ENCODE results near the gene MMP12. TPM values are rescaled to one million over a fixed set of nuclear protein-coding genes. Genes with fewer than 3 reads are reported as not detected.
"Not testable (repeated sequence)": the region's sequence is repeated elsewhere in the genome, so short reads cannot be mapped to it uniquely, and the experiment has no call there.

MMP12 gene
- total RNA-seq, 5 donors from 2014 or later (not counting 1 experiment from before 2014, with no cell fraction given): not detected

- ChIA-PET CTCF (no interaction called here), POLR2A (interaction anchor here in 1 of 2 donors (0.7 kb wide), 1 partner anchor 726 kb away, joined by 3 read pairs; no protein-coding TSS in a partner anchor)
- Histone ChIP-seq H3K9me3 (no peaks in the 10 kb centered on the region), H3K27me3 (replicated peaks in 1 of 2; ENCODE audit: control insufficient read depth in 2 of 2, extremely low read depth in 1 of 2, insufficient read depth in 2 of 2, low read length in 1 of 2) (peaks cover 0 to 4% of the 10 kb centered on the region in 2 experiments), H3K27ac (ENCODE audit: low read length) (no peak overlapping the region), H3K36me3 (ENCODE audit: control insufficient read depth in 2 of 2, extremely low read depth in 1 of 2, insufficient read depth in 1 of 2, low read length in 1 of 2) (no peaks in the 10 kb centered on the region), H3K4me3 (ENCODE audit: control insufficient read depth in 1 of 2, extremely low read depth in 1 of 2, low read length in 1 of 2) (no peak overlapping the region), H3K4me1 (ENCODE audit: control insufficient read depth in 1 of 2, extremely low read depth in 1 of 2, insufficient read depth in 2 of 2, low read length in 2 of 2) (no peaks in the 10 kb centered on the region)
- Mint-ChIP-seq H3K27me3 (peaks cover 0 to 7% of the 10 kb centered on the region in 2 donors), H3K9me3 (no peaks in the 10 kb centered on the region), H3K27ac (no peak overlapping the region), H3K36me3 (no peaks in the 10 kb centered on the region), H3K4me1 (no peaks in the 10 kb centered on the region), H3K4me3 (no peak overlapping the region)
- 60% methylated on average over 1 of the region's 3 CpGs for WGBS (ENCODE audit: insufficient coverage)
- no peak for DNase-seq
- no peak for ATAC-seq (replicated peaks in 1 of 4)
These were observed 8.4 kb upstream of the MMP12 start for GRCh38 chr11:102883141-102883540.

DNA sequence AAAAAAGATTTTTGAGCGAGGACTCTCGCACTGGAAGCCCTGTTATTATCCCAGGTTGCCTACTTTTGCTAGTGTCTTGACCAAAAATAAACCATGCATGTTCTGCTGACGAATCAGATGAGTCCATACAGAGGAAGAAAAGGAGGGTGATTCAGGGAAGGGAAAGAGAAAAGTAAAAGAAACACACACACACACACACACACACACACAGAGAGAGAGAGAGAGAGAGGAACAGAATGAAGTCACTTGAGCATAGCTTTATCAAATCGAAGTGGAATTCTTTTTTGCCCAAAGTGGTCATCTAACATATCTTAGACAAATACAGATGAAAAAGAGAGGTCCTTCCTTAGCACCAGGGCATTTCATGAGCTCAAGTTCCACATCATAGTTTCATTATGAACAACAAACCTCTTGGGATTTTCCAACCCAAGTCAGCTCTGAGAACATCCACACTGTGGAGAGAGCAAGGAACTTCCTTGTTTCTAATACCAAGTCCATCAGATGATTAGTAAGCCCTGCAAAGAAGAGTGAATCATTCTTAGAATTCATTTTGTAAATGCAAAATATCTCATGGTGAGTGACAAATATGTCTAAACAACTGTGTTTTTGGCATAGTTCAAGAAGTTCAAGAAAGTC lies 7.7 kb upstream of the MMP12 start:
- no peaks in the 10 kb centered on the region for H3K4me1 Mint-ChIP-seq
- ChIA-PET CTCF (no interaction called here), POLR2A (interaction anchor here in 1 of 2 donors (0.7 kb wide), 1 partner anchor 726 kb away, joined by 3 read pairs; no protein-coding TSS in a partner anchor)
- Histone ChIP-seq H3K4me3 (ENCODE audit: control insufficient read depth in 1 of 2, extremely low read depth in 1 of 2, low read length in 1 of 2) (no peak overlapping the region), H3K27me3 (replicated peaks in 1 of 2; ENCODE audit: control insufficient read depth in 2 of 2, extremely low read depth in 1 of 2, insufficient read depth in 2 of 2, low read length in 1 of 2) (peaks cover 0 to 4% of the 10 kb centered on the region in 2 experiments), H3K27ac (ENCODE audit: low read length) (no peak overlapping the region), H3K4me1 (ENCODE audit: control insufficient read depth in 1 of 2, extremely low read depth in 1 of 2, insufficient read depth in 2 of 2, low read length in 2 of 2) (no peaks in the 10 kb centered on the region), H3K36me3 (ENCODE audit: control insufficient read depth in 2 of 2, extremely low read depth in 1 of 2, insufficient read depth in 1 of 2, low read length in 1 of 2) (no peaks in the 10 kb centered on the region), H3K9me3 (no peaks in the 10 kb centered on the region)
- DNase-seq (no peak), ATAC-seq (replicated peaks in 1 of 4) (no peak)
- no peak overlapping the region for H3K27ac Mint-ChIP-seq
- WGBS (ENCODE audit: insufficient coverage): no CpG with 5 or more reads among the region's 4 CpGs
- no peaks in the 10 kb centered on the region for H3K9me3 Mint-ChIP-seq
- no peaks in the 10 kb centered on the region for H3K36me3 Mint-ChIP-seq
- H3K4me3 Mint-ChIP-seq: no peak overlapping the region
- peaks cover 0 to 13% of the 10 kb centered on the region in 2 donors for H3K27me3 Mint-ChIP-seq

DNA sequence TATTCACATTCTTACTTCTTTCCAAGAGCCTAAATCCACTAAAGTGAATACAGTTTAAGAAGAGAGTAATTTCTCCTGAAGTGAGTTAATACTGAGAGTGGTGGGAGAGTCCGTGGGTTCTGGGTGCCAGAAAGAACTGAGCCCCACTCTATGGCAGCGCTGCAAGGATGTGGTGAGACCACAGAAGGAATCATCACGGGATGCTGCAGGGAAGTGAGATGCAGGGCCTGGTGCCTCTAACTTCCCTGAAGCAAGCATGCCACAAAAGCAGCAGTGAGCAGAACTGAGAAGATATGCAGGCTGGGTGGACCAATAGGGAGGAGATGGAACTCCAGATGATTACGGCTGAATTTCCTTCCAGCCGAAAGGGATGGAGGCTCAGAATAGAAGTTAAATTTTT lies 5.0 kb upstream of the MMP12 start:
- Mint-ChIP-seq H3K27ac (no peak overlapping the region), H3K9me3 (no peaks in the 10 kb centered on the region), H3K27me3 (peaks cover 0 to 13% of the 10 kb centered on the region in 2 donors), H3K36me3 (no peaks in the 10 kb centered on the region), H3K4me3 (no peak overlapping the region), H3K4me1 (no peaks in the 10 kb centered on the region)
- ChIA-PET CTCF (no interaction called here), POLR2A (no interaction called here)
- DNase-seq: no peak
- H3K27ac ChIP-seq (ENCODE audit: low read length): no peak overlapping the region
- H3K4me3 ChIP-seq (ENCODE audit: control insufficient read depth in 1 of 2, extremely low read depth in 1 of 2, low read length in 1 of 2): no peak overlapping the region
- peaks cover 0 to 2% of the 10 kb centered on the region in 2 experiments for H3K27me3 ChIP-seq (replicated peaks in 1 of 2; ENCODE audit: control insufficient read depth in 2 of 2, extremely low read depth in 1 of 2, insufficient read depth in 2 of 2, low read length in 1 of 2)
- H3K36me3 ChIP-seq (ENCODE audit: control insufficient read depth in 2 of 2, extremely low read depth in 1 of 2, insufficient read depth in 1 of 2, low read length in 1 of 2): no peaks in the 10 kb centered on the region
- H3K4me1 ChIP-seq (ENCODE audit: control insufficient read depth in 1 of 2, extremely low read depth in 1 of 2, insufficient read depth in 2 of 2, low read length in 2 of 2): no peaks in the 10 kb centered on the region
- no peaks in the 10 kb centered on the region for H3K9me3 ChIP-seq
- ATAC-seq (replicated peaks in 1 of 4): no peak
- WGBS (ENCODE audit: insufficient coverage): 48% methylated on average over 5 of the region's 5 CpGs

- no peak overlapping the region for H3K27ac ChIP-seq (ENCODE audit: low read length)
- WGBS (ENCODE audit: insufficient coverage): 84% methylated on average over 2 of the region's 2 CpGs
- Mint-ChIP-seq H3K27me3 (peaks cover 0 to 13% of the 10 kb centered on the region in 2 donors), H3K27ac (no peak overlapping the region), H3K4me1 (no peaks in the 10 kb centered on the region), H3K36me3 (no peaks in the 10 kb centered on the region), H3K9me3 (no peaks in the 10 kb centered on the region), H3K4me3 (no peak overlapping the region)
- no peaks in the 10 kb centered on the region for H3K4me1 ChIP-seq (ENCODE audit: control insufficient read depth in 1 of 2, extremely low read depth in 1 of 2, insufficient read depth in 2 of 2, low read length in 2 of 2)
- no peak for DNase-seq
- ATAC-seq (replicated peaks in 1 of 4): no peak
- no peak overlapping the region for H3K4me3 ChIP-seq (ENCODE audit: control insufficient read depth in 1 of 2, extremely low read depth in 1 of 2, low read length in 1 of 2)
- ChIA-PET CTCF (no interaction called here), POLR2A (no interaction called here)
- no peaks in the 10 kb centered on the region for H3K9me3 ChIP-seq
- peaks cover 0 to 2% of the 10 kb centered on the region in 2 experiments for H3K27me3 ChIP-seq (replicated peaks in 1 of 2; ENCODE audit: control insufficient read depth in 2 of 2, extremely low read depth in 1 of 2, insufficient read depth in 2 of 2, low read length in 1 of 2)
- no peaks in the 10 kb centered on the region for H3K36me3 ChIP-seq (ENCODE audit: control insufficient read depth in 2 of 2, extremely low read depth in 1 of 2, insufficient read depth in 1 of 2, low read length in 1 of 2)
These were observed 3.8 kb upstream of the MMP12 start for GRCh38 chr11:102878595-102878994.

- H3K9me3 ChIP-seq; H3K4me1 ChIP-seq (ENCODE audit: control insufficient read depth in 1 of 2, extremely low read depth in 1 of 2, insufficient read depth in 2 of 2, low read length in 2 of 2); POLR2A ChIA-PET; H3K9me3 Mint-ChIP-seq; H3K27me3 Mint-ChIP-seq; ATAC-seq (replicated peaks in 1 of 4); H3K27ac Mint-ChIP-seq; H3K36me3 Mint-ChIP-seq; H3K36me3 ChIP-seq (ENCODE audit: control insufficient read depth in 2 of 2, extremely low read depth in 1 of 2, insufficient read depth in 1 of 2, low read length in 1 of 2); DNase-seq; H3K27me3 ChIP-seq (replicated peaks in 1 of 2; ENCODE audit: control insufficient read depth in 2 of 2, extremely low read depth in 1 of 2, insufficient read depth in 2 of 2, low read length in 1 of 2); H3K4me3 ChIP-seq (ENCODE audit: control insufficient read depth in 1 of 2, extremely low read depth in 1 of 2, low read length in 1 of 2); H3K4me3 Mint-ChIP-seq; H3K4me1 Mint-ChIP-seq; CTCF ChIA-PET; H3K27ac ChIP-seq (ENCODE audit: low read length): not testable (repeated sequence)
- no CpG with 5 or more reads among the region's 8 CpGs for WGBS (ENCODE audit: insufficient coverage)
These were observed 5.3 kb downstream of the MMP12 start for GRCh38 chr11:102869354-102869964.

- Histone ChIP-seq H3K4me3 (ENCODE audit: control insufficient read depth in 1 of 2, extremely low read depth in 1 of 2, low read length in 1 of 2) (no peak overlapping the region), H3K27me3 (replicated peaks in 1 of 2; ENCODE audit: control insufficient read depth in 2 of 2, extremely low read depth in 1 of 2, insufficient read depth in 2 of 2, low read length in 1 of 2) (peaks cover 0 to 2% of the 10 kb centered on the region in 2 experiments), H3K9me3 (no peaks in the 10 kb centered on the region), H3K27ac (ENCODE audit: low read length) (no peak overlapping the region), H3K4me1 (ENCODE audit: control insufficient read depth in 1 of 2, extremely low read depth in 1 of 2, insufficient read depth in 2 of 2, low read length in 2 of 2) (no peaks in the 10 kb centered on the region), H3K36me3 (ENCODE audit: control insufficient read depth in 2 of 2, extremely low read depth in 1 of 2, insufficient read depth in 1 of 2, low read length in 1 of 2) (no peaks in the 10 kb centered on the region)
- no CpG with 5 or more reads among the region's 3 CpGs for WGBS (ENCODE audit: insufficient coverage)
- ATAC-seq (replicated peaks in 1 of 4) (no peak), DNase-seq (no peak)
- Mint-ChIP-seq H3K27ac (no peak overlapping the region), H3K4me1 (no peaks in the 10 kb centered on the region), H3K36me3 (no peaks in the 10 kb centered on the region), H3K4me3 (no peak overlapping the region), H3K27me3 (peaks cover 0 to under 1% of the 10 kb centered on the region in 2 donors), H3K9me3 (no peaks in the 10 kb centered on the region)
- ChIA-PET CTCF (no interaction called here), POLR2A (no interaction called here)
These were observed 6.4 kb downstream of the MMP12 start for GRCh38 chr11:102868339-102868738.

All from T-cell (primary cell).